PC-3 (cell line): ENCODE results near the gene CCDC196.

ENCODE experiments used
- CTCF ChIP-seq: fragments of 300-600 bp; sonication (generic); conservative IDR thresholded peaks from 2 replicates; pipeline ENCODE4 v1.5.1; 2017; ENCODE audit warnings: antibody characterized with exemption, low read depth, mild to moderate bottlenecking, low read length
- EZH2 ChIP-seq: fragments of 300-600 bp; sonication (generic); IDR thresholded peaks from one replicate; pipeline ENCODE4 v1.6.1; 2017; ENCODE audit warnings: antibody characterized with exemption, mild to moderate bottlenecking, low read length; ENCODE audit not compliant: unreplicated experiment
- EZH2phosphoT487 ChIP-seq: fragments of 300-600 bp; sonication (generic); IDR thresholded peaks from 2 replicates; pipeline ENCODE4 v1.6.1; 2018; ENCODE audit warnings: mild to moderate bottlenecking, antibody characterized with exemption, low read length, borderline replicate concordance

GRCh38 chr14:66459603-66460002 is 26.6 kb upstream of the CCDC196 start:
- no peak for TF ChIP-seq CTCF
- TF ChIP-seq EZH2phosphoT487 = no peak
- no peak for TF ChIP-seq EZH2
